ENCODE results near the gene ID4.

The ID4 gene

DNA sequence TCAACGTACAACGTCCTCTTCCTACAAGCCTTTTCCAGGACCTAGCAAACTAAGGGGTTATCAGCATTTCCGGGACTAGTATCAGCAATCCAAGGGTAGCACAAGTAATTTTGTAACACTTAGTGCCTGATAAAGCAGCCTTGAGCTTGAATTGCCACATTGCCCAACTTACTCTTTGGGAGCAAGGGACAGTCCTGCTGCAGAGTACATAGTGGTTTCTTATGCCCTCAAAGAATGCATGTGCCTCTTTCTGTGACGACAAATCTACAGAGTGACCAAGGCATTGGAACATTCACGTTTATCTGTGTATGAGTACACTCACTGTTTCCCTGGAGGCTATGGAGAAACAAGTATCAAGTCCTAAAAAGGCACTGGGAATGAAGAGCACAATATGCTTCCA is 3.2 kb upstream of the ID4 start:
- no peaks in the 10 kb centered on the region for H3K9me3 ChIP-seq (ENCODE audit: insufficient read depth, low read length)
- no peaks in the 10 kb centered on the region for H3K36me3 ChIP-seq (replicated peaks; ENCODE audit: low read depth, low read length)
- H3K4me3 ChIP-seq (ENCODE audit: low read length) = no peak overlapping the region
- H4K20me1 ChIP-seq (ENCODE audit: insufficient read depth, low read length) = no peaks in the 10 kb centered on the region
- H3K79me2 ChIP-seq (ENCODE audit: low read length) = no peaks in the 10 kb centered on the region
- no peak overlapping the region for H3K9ac ChIP-seq (ENCODE audit: low read length)
- no peak for TF ChIP-seq EZH2phosphoT487 (IDR thresholded peaks at IDR 0.05; ENCODE audit: low read depth)
- TF ChIP-seq, protein P1, sequence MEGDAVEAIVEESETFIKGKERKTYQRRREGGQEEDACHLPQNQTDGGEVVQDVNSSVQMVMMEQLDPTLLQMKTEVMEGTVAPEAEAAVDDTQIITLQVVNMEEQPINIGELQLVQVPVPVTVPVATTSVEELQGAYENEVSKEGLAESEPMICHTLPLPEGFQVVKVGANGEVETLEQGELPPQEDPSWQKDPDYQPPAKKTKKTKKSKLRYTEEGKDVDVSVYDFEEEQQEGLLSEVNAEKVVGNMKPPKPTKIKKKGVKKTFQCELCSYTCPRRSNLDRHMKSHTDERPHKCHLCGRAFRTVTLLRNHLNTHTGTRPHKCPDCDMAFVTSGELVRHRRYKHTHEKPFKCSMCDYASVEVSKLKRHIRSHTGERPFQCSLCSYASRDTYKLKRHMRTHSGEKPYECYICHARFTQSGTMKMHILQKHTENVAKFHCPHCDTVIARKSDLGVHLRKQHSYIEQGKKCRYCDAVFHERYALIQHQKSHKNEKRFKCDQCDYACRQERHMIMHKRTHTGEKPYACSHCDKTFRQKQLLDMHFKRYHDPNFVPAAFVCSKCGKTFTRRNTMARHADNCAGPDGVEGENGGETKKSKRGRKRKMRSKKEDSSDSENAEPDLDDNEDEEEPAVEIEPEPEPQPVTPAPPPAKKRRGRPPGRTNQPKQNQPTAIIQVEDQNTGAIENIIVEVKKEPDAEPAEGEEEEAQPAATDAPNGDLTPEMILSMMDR (IDR thresholded peaks at IDR 0.05; ENCODE audit: low read depth, low read length) = no peak
- H3K27me3 ChIP-seq (ENCODE audit: low read depth, low read length) = no peaks in the 10 kb centered on the region
- no peak overlapping the region for H2AFZ ChIP-seq (ENCODE audit: low read depth, low read length)
- no peak overlapping the region for H3K4me2 ChIP-seq (ENCODE audit: low read length)
- no peak overlapping the region for H3K27ac ChIP-seq (ENCODE audit: low read length)
- H3K4me1 ChIP-seq (ENCODE audit: low read length) = no peaks in the 10 kb centered on the region

DNA sequence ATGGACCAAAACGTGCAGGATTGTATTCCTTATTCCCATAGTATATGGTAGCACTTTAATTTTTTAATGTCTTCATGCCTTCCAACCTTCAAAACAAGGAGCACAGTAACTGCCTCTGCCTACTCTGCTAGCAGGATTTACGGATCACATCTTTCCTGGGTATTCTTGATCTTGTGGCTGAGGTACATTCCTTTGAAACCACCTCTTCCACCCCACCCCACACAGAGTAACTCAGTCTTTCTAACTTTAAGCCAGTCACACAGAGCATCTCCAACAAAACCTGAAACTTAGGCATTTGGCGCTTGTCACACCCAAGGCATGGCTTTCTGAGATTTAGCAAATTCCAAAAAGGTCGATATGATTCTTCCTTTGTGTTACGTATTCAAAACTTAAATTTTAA is 2.3 kb upstream of the ID4 start:
- no peaks in the 10 kb centered on the region for H3K79me2 ChIP-seq (ENCODE audit: low read length)
- H2AFZ ChIP-seq (ENCODE audit: low read depth, low read length) = no peak overlapping the region
- H3K4me1 ChIP-seq (ENCODE audit: low read length) = no peaks in the 10 kb centered on the region
- no peak overlapping the region for H3K4me2 ChIP-seq (ENCODE audit: low read length)
- H3K27me3 ChIP-seq (ENCODE audit: low read depth, low read length) = no peaks in the 10 kb centered on the region
- H3K9ac ChIP-seq (ENCODE audit: low read length) = no peak overlapping the region
- no peak overlapping the region for H3K27ac ChIP-seq (ENCODE audit: low read length)
- no peaks in the 10 kb centered on the region for H3K9me3 ChIP-seq (ENCODE audit: insufficient read depth, low read length)
- no peak overlapping the region for H3K4me3 ChIP-seq (ENCODE audit: low read length)
- TF ChIP-seq EZH2phosphoT487 (IDR thresholded peaks at IDR 0.05; ENCODE audit: low read depth) = no peak
- TF ChIP-seq, protein P1 (IDR thresholded peaks at IDR 0.05; ENCODE audit: low read depth, low read length) = no peak
- no peaks in the 10 kb centered on the region for H4K20me1 ChIP-seq (ENCODE audit: insufficient read depth, low read length)
- no peaks in the 10 kb centered on the region for H3K36me3 ChIP-seq (replicated peaks; ENCODE audit: low read depth, low read length)

DNA sequence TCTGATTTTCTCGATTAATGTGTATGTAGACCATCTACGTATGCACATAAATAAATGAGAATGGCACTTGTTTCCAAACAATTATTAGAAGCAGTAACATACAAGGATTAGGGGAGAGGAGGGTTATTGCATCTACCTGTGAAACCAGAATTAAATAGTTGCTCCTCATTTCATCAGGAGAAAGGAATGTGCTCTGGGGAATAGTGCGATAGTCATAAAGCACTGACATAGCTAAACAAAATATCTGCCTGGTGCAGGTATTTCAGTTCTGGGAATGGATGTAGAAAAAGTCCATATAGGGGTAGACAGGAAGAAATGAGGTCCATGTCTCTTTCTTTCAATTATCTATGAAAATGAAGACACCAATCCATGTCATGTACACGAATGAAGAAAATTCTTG is 1.6 kb upstream of the ID4 start:
- Histone ChIP-seq H3K9ac (ENCODE audit: low read length) (no peak overlapping the region), H3K4me1 (ENCODE audit: low read length) (no peaks in the 10 kb centered on the region), H3K36me3 (replicated peaks; ENCODE audit: low read depth, low read length) (no peaks in the 10 kb centered on the region), H4K20me1 (ENCODE audit: insufficient read depth, low read length) (no peaks in the 10 kb centered on the region), H3K4me3 (ENCODE audit: low read length) (no peak overlapping the region), H3K4me2 (ENCODE audit: low read length) (no peak overlapping the region), H3K79me2 (ENCODE audit: low read length) (no peaks in the 10 kb centered on the region), H2AFZ (ENCODE audit: low read depth, low read length) (no peak overlapping the region), H3K27ac (ENCODE audit: low read length) (no peak overlapping the region), H3K27me3 (ENCODE audit: low read depth, low read length) (no peaks in the 10 kb centered on the region), H3K9me3 (ENCODE audit: insufficient read depth, low read length) (no peaks in the 10 kb centered on the region)
- TF ChIP-seq, protein P1 (IDR thresholded peaks at IDR 0.05; ENCODE audit: low read depth, low read length) = no peak

DNA sequence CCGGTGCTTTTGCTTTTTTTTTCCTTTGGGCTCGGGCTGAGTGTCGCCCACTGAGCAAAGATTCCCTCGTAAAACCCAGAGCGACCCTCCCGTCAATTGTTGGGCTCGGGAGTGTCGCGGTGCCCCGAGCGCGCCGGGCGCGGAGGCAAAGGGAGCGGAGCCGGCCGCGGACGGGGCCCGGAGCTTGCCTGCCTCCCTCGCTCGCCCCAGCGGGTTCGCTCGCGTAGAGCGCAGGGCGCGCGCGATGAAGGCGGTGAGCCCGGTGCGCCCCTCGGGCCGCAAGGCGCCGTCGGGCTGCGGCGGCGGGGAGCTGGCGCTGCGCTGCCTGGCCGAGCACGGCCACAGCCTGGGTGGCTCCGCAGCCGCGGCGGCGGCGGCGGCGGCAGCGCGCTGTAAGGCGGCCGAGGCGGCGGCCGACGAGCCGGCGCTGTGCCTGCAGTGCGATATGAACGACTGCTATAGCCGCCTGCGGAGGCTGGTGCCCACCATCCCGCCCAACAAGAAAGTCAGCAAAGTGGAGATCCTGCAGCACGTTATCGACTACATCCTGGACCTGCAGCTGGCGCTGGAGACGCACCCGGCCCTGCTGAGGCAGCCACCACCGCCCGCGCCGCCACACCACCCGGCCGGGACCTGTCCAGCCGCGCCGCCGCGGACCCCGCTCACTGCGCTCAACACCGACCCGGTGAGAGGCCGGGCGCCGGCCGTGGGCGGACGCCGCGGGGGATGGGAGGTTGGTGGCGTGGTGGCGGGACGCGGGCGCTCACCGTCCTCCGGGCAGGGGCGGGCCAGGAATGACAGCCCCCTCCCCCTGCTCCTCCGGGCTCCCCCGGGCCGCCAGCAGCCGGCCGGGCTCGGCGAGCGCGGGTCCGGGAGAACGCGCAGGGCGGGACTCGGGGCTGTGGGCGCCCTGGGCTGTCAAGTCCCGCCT is 606 bp downstream of the ID4 start:
- H3K27me3 ChIP-seq (ENCODE audit: low read depth, low read length) = no peaks in the 10 kb centered on the region
- H3K9me3 ChIP-seq (ENCODE audit: insufficient read depth, low read length) = no peaks in the 10 kb centered on the region
- H3K4me1 ChIP-seq (ENCODE audit: low read length) = no peaks in the 10 kb centered on the region
- H3K79me2 ChIP-seq (ENCODE audit: low read length) = no peaks in the 10 kb centered on the region
- no peaks in the 10 kb centered on the region for H3K36me3 ChIP-seq (replicated peaks; ENCODE audit: low read depth, low read length)
- TF ChIP-seq EZH2phosphoT487 (IDR thresholded peaks at IDR 0.05; ENCODE audit: low read depth) = no peak
- TF ChIP-seq, protein P1 (IDR thresholded peaks at IDR 0.05; ENCODE audit: low read depth, low read length) = no peak
- H3K4me3 ChIP-seq (ENCODE audit: low read length) = no peak overlapping the region
- H2AFZ ChIP-seq (ENCODE audit: low read depth, low read length) = no peak overlapping the region
- H4K20me1 ChIP-seq (ENCODE audit: insufficient read depth, low read length) = no peaks in the 10 kb centered on the region
- H3K4me2 ChIP-seq (ENCODE audit: low read length) = no peak overlapping the region
- H3K9ac ChIP-seq (ENCODE audit: low read length) = no peak overlapping the region
- no peak overlapping the region for H3K27ac ChIP-seq (ENCODE audit: low read length)

All from OCI-LY3 (cell line).